Measurements from ENCODE around the gene GLCE.

Gene GLCE

GRCh38 chr15:69117431-69117871, 43.0 kb upstream of the GLCE start:
- TF ChIP-seq TEAD4 (IDR thresholded peaks at IDR 0.05), result no peak
- TF ChIP-seq RAD21 (IDR thresholded peaks at IDR 0.05; ENCODE audit: low read depth), result no peak
- no peak for TF ChIP-seq EP300 (IDR thresholded peaks at IDR 0.05; ENCODE audit: borderline replicate concordance)
- TF ChIP-seq TAF1 (IDR thresholded peaks at IDR 0.05; ENCODE audit: low read depth), result no peak
- no peak for TF ChIP-seq FOXM1 (IDR thresholded peaks at IDR 0.05; ENCODE audit: borderline replicate concordance, low read depth)
- TF ChIP-seq EGR1 (IDR thresholded peaks at IDR 0.05), result no peak
- no peak for TF ChIP-seq CREB1 (IDR thresholded peaks at IDR 0.05; ENCODE audit: low read depth)
- TF ChIP-seq, protein P1, sequence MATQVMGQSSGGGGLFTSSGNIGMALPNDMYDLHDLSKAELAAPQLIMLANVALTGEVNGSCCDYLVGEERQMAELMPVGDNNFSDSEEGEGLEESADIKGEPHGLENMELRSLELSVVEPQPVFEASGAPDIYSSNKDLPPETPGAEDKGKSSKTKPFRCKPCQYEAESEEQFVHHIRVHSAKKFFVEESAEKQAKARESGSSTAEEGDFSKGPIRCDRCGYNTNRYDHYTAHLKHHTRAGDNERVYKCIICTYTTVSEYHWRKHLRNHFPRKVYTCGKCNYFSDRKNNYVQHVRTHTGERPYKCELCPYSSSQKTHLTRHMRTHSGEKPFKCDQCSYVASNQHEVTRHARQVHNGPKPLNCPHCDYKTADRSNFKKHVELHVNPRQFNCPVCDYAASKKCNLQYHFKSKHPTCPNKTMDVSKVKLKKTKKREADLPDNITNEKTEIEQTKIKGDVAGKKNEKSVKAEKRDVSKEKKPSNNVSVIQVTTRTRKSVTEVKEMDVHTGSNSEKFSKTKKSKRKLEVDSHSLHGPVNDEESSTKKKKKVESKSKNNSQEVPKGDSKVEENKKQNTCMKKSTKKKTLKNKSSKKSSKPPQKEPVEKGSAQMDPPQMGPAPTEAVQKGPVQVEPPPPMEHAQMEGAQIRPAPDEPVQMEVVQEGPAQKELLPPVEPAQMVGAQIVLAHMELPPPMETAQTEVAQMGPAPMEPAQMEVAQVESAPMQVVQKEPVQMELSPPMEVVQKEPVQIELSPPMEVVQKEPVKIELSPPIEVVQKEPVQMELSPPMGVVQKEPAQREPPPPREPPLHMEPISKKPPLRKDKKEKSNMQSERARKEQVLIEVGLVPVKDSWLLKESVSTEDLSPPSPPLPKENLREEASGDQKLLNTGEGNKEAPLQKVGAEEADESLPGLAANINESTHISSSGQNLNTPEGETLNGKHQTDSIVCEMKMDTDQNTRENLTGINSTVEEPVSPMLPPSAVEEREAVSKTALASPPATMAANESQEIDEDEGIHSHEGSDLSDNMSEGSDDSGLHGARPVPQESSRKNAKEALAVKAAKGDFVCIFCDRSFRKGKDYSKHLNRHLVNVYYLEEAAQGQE (IDR thresholded peaks at IDR 0.05; ENCODE audit: low read depth), result no peak
- no peak for TF ChIP-seq TCF12 (IDR thresholded peaks at IDR 0.05; ENCODE audit: low read depth)
- TF ChIP-seq YY1 (IDR thresholded peaks at IDR 0.05; ENCODE audit: low read depth), result no peak
- no peak for TF ChIP-seq NFIC (IDR thresholded peaks at IDR 0.05)
- TF ChIP-seq CEBPB (IDR thresholded peaks at IDR 0.05), result no peak
- TF ChIP-seq, protein P2, sequence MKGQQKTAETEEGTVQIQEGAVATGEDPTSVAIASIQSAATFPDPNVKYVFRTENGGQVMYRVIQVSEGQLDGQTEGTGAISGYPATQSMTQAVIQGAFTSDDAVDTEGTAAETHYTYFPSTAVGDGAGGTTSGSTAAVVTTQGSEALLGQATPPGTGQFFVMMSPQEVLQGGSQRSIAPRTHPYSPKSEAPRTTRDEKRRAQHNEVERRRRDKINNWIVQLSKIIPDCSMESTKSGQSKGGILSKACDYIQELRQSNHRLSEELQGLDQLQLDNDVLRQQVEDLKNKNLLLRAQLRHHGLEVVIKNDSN (IDR thresholded peaks at IDR 0.05), result no peak
- no peak for TF ChIP-seq MAX (IDR thresholded peaks at IDR 0.05)
- TF ChIP-seq ZBTB7A (IDR thresholded peaks at IDR 0.05; ENCODE audit: low read depth), result no peak

- TF ChIP-seq FOXM1 (IDR thresholded peaks at IDR 0.05; ENCODE audit: borderline replicate concordance, low read depth) (no peak), EP300 (IDR thresholded peaks at IDR 0.05; ENCODE audit: borderline replicate concordance) (no peak), TEAD4 (IDR thresholded peaks at IDR 0.05) (no peak), CREB1 (IDR thresholded peaks at IDR 0.05; ENCODE audit: low read depth) (no peak), RAD21 (IDR thresholded peaks at IDR 0.05; ENCODE audit: low read depth) (no peak), ZBTB7A (IDR thresholded peaks at IDR 0.05; ENCODE audit: low read depth) (no peak), MAX (IDR thresholded peaks at IDR 0.05) (no peak), NFIC (IDR thresholded peaks at IDR 0.05) (no peak), EGR1 (IDR thresholded peaks at IDR 0.05) (no peak), YY1 (IDR thresholded peaks at IDR 0.05; ENCODE audit: low read depth) (no peak), TAF1 (IDR thresholded peaks at IDR 0.05; ENCODE audit: low read depth) (no peak), TCF12 (IDR thresholded peaks at IDR 0.05; ENCODE audit: low read depth) (no peak), CEBPB (IDR thresholded peaks at IDR 0.05) (no peak)
- TF ChIP-seq, protein P1 (IDR thresholded peaks at IDR 0.05; ENCODE audit: low read depth), result no peak
- TF ChIP-seq, protein P2 (IDR thresholded peaks at IDR 0.05), result no peak
These were observed 42.3 kb upstream of the GLCE start for GRCh38 chr15:69118089-69118488.

DNA sequence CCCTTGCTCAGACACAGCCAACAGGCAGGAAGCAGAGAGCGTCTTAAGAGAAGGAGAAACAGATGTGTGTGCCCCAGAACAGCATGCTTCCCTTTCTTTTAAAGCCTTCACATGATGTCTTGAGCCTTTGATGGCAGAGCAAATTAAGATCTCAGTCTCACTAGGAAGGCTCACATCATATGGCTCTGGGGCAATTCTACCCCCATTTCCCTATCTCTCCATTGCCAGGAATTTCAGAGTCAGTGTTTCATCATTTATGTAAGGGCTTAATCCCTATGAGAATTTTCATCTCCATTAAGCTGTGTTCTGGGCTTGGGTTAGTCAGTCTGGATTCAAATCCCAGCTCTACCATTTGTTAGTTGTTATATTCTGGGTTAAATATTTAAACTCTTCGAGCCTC, 41.4 kb upstream of the GLCE start:
- TF ChIP-seq NFIC (IDR thresholded peaks at IDR 0.05), result no peak
- no peak for TF ChIP-seq YY1 (IDR thresholded peaks at IDR 0.05; ENCODE audit: low read depth)
- no peak for TF ChIP-seq TEAD4 (IDR thresholded peaks at IDR 0.05)
- TF ChIP-seq TAF1 (IDR thresholded peaks at IDR 0.05; ENCODE audit: low read depth), result no peak
- no peak for TF ChIP-seq FOXM1 (IDR thresholded peaks at IDR 0.05; ENCODE audit: borderline replicate concordance, low read depth)
- TF ChIP-seq MAX (IDR thresholded peaks at IDR 0.05), result no peak
- TF ChIP-seq, protein P2 (IDR thresholded peaks at IDR 0.05), result no peak
- TF ChIP-seq TCF12 (IDR thresholded peaks at IDR 0.05; ENCODE audit: low read depth), result no peak
- TF ChIP-seq, protein P1 (IDR thresholded peaks at IDR 0.05; ENCODE audit: low read depth), result no peak
- no peak for TF ChIP-seq EP300 (IDR thresholded peaks at IDR 0.05; ENCODE audit: borderline replicate concordance)
- TF ChIP-seq EGR1 (IDR thresholded peaks at IDR 0.05), result no peak
- TF ChIP-seq RAD21 (IDR thresholded peaks at IDR 0.05; ENCODE audit: low read depth), result no peak
